ENCODE data around the gene RDX.
"Not testable (repeated sequence)": the region's sequence is repeated elsewhere in the genome, so short reads cannot be mapped to it uniquely, and the experiment has no call there.

RDX gene

GRCh38 chr11:110269996-110270395 is 26.4 kb downstream of the RDX start:
- no peak for DNase-seq

- DNase-seq: no peak
Observed at GRCh38 chr11:110268441-110268840, 28.0 kb downstream of the RDX start.

GRCh38 chr11:110262072-110262403 is 34.4 kb downstream of the RDX start:
- DNase-seq: no peak

- DNase-seq: no peak
Observed at GRCh38 chr11:110261195-110262071, 35.0 kb downstream of the RDX start.

- DNase-seq: no peak
Observed at GRCh38 chr11:110253525-110253924, 42.9 kb downstream of the RDX start.

- DNase-seq: no peak
Observed at GRCh38 chr11:110251836-110252235, 44.6 kb downstream of the RDX start.

- no peak for DNase-seq
Observed at GRCh38 chr11:110250168-110250567, 46.2 kb downstream of the RDX start.

GRCh38 chr11:110249766-110250165 is 46.6 kb downstream of the RDX start:
- no peak for DNase-seq

GRCh38 chr11:110249066-110249465 is 47.3 kb downstream of the RDX start:
- no peak for DNase-seq

- no peak for DNase-seq
Observed at GRCh38 chr11:110243791-110244190, 52.6 kb downstream of the RDX start.

- no peak for DNase-seq
Observed at GRCh38 chr11:110242746-110243145, 53.7 kb downstream of the RDX start.

GRCh38 chr11:110242188-110242587 is 54.2 kb downstream of the RDX start:
- DNase-seq: no peak

GRCh38 chr11:110235966-110236365 is 60.4 kb downstream of the RDX start:
- DNase-seq: no peak

GRCh38 chr11:110230377-110230776 is 66.0 kb downstream of the RDX start:
- DNase-seq: no peak

- no peak for DNase-seq
Observed at GRCh38 chr11:110219006-110219785, 77.2 kb downstream of the RDX start.

- no peak for DNase-seq
Observed at GRCh38 chr11:110217936-110218335, 78.5 kb downstream of the RDX start.

- DNase-seq: no peak
Observed at GRCh38 chr11:110217223-110217877, 79.1 kb downstream of the RDX start.

GRCh38 chr11:110209313-110209694 is 87.1 kb downstream of the RDX start:
- DNase-seq: not testable (repeated sequence)

- DNase-seq: not testable (repeated sequence)
Observed at GRCh38 chr11:110208678-110209312, 87.6 kb downstream of the RDX start.

- no peak for DNase-seq
Observed at GRCh38 chr11:110207123-110207522, 89.3 kb downstream of the RDX start.

- DNase-seq: no peak
Observed at GRCh38 chr11:110200836-110201235, 95.6 kb downstream of the RDX start.

- DNase-seq: no peak
Observed at GRCh38 chr11:110200241-110200640, 96.2 kb downstream of the RDX start.

All from midbrain (tissue), 1 donor.